Thyroid gland (tissue), 4 donors: Measurements from ENCODE around the gene ADGRG6.

ENCODE experiments used
- CTCF ChIP-seq, 6 experiments: fragments of 200-600 bp in 3 of 6; fragments of 450-650 bp in 3 of 6; sonication (generic) in 3 of 6; IDR thresholded peaks; one replicate each; pipeline ENCODE4 v1.5.1; 2016 to 2019; ENCODE audit warnings: antibody characterized with exemption in 6 of 6, mild to moderate bottlenecking in 2 of 6, inconsistent platforms in 1 of 6, moderate library complexity in 1 of 6
- POLR2A ChIP-seq, 2 donors: fragments of 450-650 bp; IDR thresholded peaks; one replicate each; pipeline ENCODE4 v1.6.1; 2017; ENCODE audit warnings: antibody characterized with exemption in 2 of 2, mild to moderate bottlenecking in 2 of 2, moderate library complexity in 1 of 2

- no peak for TF ChIP-seq CTCF (IDR thresholded peaks at IDR 0.05)
- no peak for TF ChIP-seq POLR2A (IDR thresholded peaks at IDR 0.05)
Observed at GRCh38 chr6:142297605-142297995, 4.2 kb upstream of the ADGRG6 start.
